ENCODE results near the gene STK25.
"Not testable (repeated sequence)": the region's sequence is repeated elsewhere in the genome, so short reads cannot be mapped to it uniquely, and the experiment has no call there.

Gene STK25

GRCh38 chr2:241467777-241468475 is 40.5 kb downstream of the STK25 start:
- DNase-seq (ENCODE audit: low spot score): no peak
- FAIRE-seq: no peak

- FAIRE-seq (no peak), DNase-seq (ENCODE audit: low spot score) (no peak)
Observed at GRCh38 chr2:241466230-241466629, 42.2 kb downstream of the STK25 start.

GRCh38 chr2:241465543-241465942 is 42.8 kb downstream of the STK25 start:
- no peak for FAIRE-seq
- no peak for DNase-seq (ENCODE audit: low spot score)

- FAIRE-seq (no peak), DNase-seq (ENCODE audit: low spot score) (no peak)
Observed at GRCh38 chr2:241463276-241464135, 44.9 kb downstream of the STK25 start.

GRCh38 chr2:241461693-241462677 is 46.4 kb downstream of the STK25 start:
- DNase-seq (ENCODE audit: low spot score) (no peak), FAIRE-seq (no peak)

GRCh38 chr2:241460631-241461030 is 47.8 kb downstream of the STK25 start:
- no peak for FAIRE-seq
- no peak for DNase-seq (ENCODE audit: low spot score)

GRCh38 chr2:241459520-241459919 is 48.9 kb downstream of the STK25 start:
- FAIRE-seq (no peak), DNase-seq (ENCODE audit: low spot score) (no peak)

GRCh38 chr2:241458687-241459086 is 49.7 kb downstream of the STK25 start:
- no peak for DNase-seq (ENCODE audit: low spot score)
- FAIRE-seq: no peak

- FAIRE-seq: no peak
- DNase-seq (ENCODE audit: low spot score): no peak
Observed at GRCh38 chr2:241456546-241456945, 51.8 kb downstream of the STK25 start.

- DNase-seq (ENCODE audit: low spot score) (no peak), FAIRE-seq (no peak)
Observed at GRCh38 chr2:241454837-241455485, 53.4 kb downstream of the STK25 start.

- not testable (repeated sequence) for DNase-seq (ENCODE audit: low spot score); FAIRE-seq
Observed at GRCh38 chr2:241453919-241454318, 54.5 kb downstream of the STK25 start.

- DNase-seq (ENCODE audit: low spot score): no peak
Observed at GRCh38 chr2:241451840-241452506, 56.4 kb downstream of the STK25 start.

GRCh38 chr2:241450092-241450491 is 58.3 kb downstream of the STK25 start:
- not testable (repeated sequence) for DNase-seq (ENCODE audit: low spot score); FAIRE-seq

More at GRCh38 chr2:241451840-241452506, 56.4 kb downstream of the STK25 start:
- no peak for FAIRE-seq

GRCh38 chr2:241445426-241445825 is 63.0 kb downstream of the STK25 start:
- DNase-seq (ENCODE audit: low spot score) (no peak), FAIRE-seq (no peak)

- no peak for FAIRE-seq
Observed at GRCh38 chr2:241443486-241444223, 64.7 kb downstream of the STK25 start.

More at GRCh38 chr2:241443486-241444223, 64.7 kb downstream of the STK25 start:
- DNase-seq (ENCODE audit: low spot score): peak; percentile 80

Measured in urothelium cell line (cell line).